8988T (cell line): Measurements from ENCODE around the gene CDC27.
"Not testable (repeated sequence)": the region's sequence is repeated elsewhere in the genome, so short reads cannot be mapped to it uniquely, and the experiment has no call there.

Experiments used
- DNase-seq: peaks from one replicate; pipeline ENCODE4 v3.0.0; 2011

The CDC27 gene

GRCh38 chr17:47192554-47192953 is 3.5 kb upstream of the CDC27 start:
- DNase-seq: no peak

GRCh38 chr17:47190770-47191169 is 1.7 kb upstream of the CDC27 start:
- no peak for DNase-seq

GRCh38 chr17:47190243-47190642 is 1.1 kb upstream of the CDC27 start:
- DNase-seq: no peak

DNA sequence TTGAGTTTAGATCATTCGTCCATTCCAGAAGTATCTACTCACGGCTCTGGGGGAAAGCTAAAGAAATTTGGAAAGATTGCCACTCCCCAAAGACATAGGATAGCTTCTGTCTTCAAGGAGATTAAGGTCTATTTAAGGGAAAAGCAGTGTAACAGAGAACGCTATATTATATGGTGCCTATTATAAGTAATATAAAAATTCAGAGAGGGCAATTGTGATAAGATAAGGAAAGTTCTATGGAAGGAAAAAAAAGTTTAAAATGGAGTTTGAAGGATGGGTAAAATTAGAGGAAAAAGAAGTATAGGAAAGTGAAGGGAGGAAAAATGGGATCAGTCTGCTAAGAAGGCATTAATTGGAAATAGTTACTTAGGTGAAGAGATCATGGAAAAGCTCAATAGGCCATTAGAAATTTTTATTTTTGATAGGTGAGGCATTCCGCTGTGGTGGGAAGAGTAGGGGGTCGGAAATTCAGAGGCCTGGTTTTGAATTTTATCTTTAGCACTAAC is 690 bp upstream of the CDC27 start:
- no peak for DNase-seq

- no peak for DNase-seq
Observed at GRCh38 chr17:47188271-47188875, 722 bp downstream of the CDC27 start.

- DNase-seq: no peak
Observed at GRCh38 chr17:47184681-47185080, 4.4 kb downstream of the CDC27 start.

DNA sequence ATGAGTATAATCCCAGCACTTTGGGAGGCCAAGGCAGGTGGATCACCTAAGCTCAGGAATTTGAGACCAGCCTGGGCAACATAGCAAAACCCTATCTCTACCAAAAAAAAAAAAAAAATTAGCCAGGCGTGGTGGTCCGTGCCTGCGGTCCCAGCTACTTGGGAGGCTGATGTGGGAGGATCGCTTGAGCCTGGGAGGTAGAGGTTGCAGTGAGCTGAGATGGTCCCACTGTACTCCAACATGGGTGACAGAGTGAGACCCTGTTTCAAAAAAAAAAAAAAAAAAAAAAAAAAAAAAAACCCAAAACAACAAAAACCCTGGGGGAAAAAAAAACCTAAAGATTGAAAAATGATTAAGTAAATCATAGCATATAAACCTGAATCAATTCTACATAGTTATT is 8.1 kb downstream of the CDC27 start:
- not testable (repeated sequence) for DNase-seq

- DNase-seq: no peak
Observed at GRCh38 chr17:47180337-47180736, 8.8 kb downstream of the CDC27 start.

DNA sequence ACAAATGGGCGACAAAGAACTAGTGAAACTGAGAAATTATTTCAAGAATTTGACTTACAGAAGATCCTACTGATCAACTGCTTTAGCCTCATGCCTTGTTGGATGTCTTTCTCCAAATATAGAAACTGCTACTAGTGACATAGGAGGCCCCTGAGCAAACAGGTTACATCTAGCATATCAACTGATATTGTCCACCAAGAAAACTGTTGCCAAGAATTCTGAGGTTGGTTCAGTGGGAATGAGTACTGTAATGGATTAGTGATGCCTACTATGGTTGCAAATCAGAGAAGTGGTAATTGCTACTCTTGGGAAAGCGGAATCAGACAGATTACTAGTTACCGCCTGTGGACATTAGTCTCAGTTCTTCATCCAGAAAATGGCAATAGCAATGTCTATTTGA is 10.0 kb downstream of the CDC27 start:
- DNase-seq: no peak

DNA sequence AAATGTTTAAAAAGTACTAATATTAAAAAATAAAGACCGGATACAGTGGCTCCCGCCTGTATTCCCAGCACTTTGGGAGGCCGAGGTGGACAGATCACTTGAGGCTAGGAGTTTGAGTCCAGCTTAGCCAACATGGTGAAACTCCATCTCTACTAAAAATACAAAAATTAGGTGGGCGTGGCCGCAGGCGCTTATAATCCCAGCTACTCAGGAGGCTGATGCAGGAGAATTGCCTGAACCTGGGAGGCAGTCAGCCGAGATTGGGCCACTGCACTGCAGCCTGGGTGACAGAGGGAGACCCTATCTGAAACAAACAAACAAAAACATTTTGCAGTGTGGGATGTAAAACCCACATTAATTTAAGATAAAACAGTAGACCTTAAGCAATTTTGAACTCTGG is 11.8 kb downstream of the CDC27 start:
- DNase-seq: no peak

DNA sequence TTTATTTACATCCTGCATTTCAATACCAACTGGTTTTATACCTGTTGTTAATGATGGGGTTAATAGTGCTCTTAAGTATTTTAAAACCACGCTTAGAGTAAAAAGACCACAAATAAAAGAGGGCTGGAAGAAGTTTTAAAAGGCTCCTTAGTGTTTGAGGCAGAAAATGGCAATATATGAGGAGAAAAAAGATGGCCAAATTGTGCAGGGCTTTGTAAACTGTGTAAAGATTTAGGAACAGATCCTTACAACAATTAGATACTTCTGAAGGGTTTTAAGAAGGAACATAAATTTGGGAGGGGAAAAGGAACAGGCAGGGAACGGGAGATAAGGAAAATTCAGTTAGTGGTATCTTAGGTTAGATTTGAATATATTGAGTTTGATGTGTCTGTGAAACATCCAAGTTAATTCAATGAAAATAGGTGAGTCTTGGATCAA is 12.7 kb downstream of the CDC27 start:
- no peak for DNase-seq

- not testable (repeated sequence) for DNase-seq
Observed at GRCh38 chr17:47174823-47175222, 14.3 kb downstream of the CDC27 start.

- no peak for DNase-seq
Observed at GRCh38 chr17:47172696-47173565, 16.2 kb downstream of the CDC27 start.

- DNase-seq: no peak
Observed at GRCh38 chr17:47170710-47171109, 18.4 kb downstream of the CDC27 start.

DNA sequence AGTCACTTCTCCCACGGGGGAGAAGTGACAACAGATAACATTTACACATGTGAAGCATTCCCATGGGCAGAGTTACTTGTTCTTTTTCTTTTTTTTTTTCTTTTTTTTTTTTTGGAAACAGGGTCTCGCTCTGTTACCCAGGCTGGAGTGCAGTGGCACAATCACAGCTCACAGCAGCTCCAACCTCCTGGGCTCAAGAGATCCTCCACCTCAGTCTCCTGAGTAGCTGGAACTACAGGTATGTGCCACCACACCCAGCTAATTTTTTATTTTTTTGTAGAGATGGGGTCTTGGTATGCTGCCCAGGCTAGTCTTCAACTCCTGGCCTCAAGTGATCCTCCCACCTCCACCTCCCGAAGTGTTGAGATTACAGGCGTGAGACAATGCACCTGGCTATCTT is 20.2 kb downstream of the CDC27 start:
- DNase-seq: not testable (repeated sequence)

DNA sequence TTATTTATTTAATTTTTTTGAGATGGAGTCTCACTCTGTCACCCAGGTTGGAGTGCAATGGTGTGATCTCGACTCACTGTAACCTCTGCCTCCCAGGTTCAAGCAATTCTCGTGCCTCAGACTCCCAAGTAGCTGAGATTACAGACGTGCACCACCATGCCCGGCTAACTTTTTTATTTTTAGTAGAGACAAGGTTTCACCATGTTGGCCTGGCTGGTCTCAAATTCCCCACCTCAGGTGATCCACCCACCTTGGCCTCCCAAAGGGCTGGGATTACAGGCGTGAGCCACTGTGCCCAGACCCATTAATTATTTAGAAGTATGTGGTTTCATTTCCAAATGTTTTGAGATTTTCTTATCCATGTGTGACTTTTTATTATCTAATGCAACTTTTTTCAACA is 22.2 kb downstream of the CDC27 start:
- DNase-seq: not testable (repeated sequence)

DNA sequence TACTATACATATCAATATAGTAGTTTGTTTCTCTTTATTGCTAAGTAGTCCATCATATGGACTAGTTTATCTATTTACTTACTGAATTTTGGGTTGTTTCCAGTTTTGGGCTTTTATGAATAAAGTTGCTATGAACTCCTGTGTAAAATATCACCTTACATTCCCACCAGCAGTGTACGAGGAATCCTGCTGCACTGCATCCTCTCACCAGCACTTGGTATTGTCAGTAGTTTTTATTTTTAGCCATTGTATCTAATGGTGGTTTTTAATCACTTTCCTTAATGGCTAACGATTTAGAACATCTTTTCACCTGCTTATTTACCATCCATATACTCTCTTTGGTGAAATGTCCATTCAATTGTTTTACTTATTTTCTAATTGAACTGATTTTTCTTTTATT is 24.0 kb downstream of the CDC27 start:
- no peak for DNase-seq

DNA sequence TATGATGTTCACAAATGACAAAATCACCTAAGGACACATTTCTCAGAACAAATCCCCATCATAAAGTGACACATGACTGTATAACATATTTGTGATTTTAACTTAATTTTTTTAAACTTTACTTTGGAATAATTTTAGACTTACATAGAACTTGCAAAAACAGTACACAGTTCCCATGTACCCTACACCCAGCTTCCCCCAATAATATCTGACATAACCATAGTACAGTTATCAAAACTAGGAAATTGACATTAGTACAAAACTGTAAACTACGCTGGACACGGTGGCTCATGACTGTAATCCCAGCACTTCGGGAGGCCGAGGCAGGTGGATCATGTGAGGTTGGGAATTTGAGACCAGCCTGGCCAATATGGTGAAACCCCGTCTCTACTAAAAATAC is 24.8 kb downstream of the CDC27 start:
- no peak for DNase-seq

DNA sequence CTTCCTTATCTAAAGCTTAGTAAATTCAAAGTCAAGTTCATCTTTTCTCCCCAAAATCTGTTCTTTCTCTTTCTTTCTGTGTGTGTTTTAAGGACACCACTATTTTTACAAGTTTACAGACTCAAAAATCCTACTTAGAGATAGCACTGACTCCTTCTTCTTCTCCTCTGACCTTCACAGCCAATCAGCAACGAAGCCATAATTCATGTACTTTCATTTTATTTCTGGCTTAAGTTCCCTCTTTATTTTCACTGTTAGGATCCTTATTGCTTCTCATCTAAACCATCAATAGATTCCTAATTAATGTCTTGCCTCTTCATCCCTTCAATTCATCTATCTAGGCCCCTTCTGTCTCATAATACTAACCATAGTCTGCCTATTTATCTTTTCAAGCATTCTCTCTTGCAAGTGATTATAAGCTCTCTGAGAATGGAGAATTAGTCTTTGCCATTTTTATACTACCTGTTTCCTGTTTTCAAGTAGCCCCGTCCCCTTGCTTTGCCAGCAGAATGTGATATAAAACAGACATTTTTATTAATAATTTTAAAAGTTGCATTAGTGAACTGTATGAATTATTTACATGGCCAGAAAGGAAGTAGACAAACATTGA is 27.0 kb downstream of the CDC27 start:
- no peak for DNase-seq

GRCh38 chr17:47159315-47159714 is 29.8 kb downstream of the CDC27 start:
- DNase-seq: no peak

DNA sequence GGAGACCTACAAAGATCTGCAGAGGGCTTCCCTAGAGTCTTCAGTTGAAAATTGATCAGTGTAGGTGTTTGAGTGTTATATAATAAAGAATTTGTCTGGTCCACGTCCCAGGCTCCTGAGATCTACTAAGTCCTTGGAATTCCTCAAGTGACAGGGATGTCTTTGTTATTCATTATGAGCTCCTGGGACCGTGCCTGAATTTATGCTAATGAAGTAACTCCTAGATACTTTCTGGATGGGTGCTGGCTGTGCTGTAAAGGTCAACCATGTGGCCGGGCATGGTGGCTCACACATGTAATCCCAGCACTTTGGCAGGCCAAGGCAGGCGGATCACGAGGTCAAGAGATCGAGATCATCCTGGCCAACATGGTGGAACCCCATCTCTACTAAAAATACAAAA is 43.7 kb downstream of the CDC27 start:
- DNase-seq: no peak

DNA sequence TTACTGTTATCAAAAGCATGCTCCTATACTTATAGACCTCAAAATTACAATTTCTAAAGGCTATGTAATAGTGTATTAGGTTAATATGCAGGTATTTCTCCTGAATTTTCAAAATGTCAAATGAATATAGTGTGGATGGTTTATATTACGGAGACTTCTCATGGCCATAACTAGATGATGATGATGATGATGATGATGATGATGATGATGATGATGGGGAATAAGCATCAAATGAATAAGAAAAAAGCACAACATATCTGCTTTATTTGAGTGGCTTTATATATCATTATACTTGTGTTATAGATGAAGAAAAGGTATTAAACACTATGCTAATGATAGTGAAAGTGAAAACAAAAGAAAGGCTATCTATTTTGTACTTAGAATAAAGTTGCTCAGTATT is 53.9 kb downstream of the CDC27 start:
- DNase-seq: no peak

GRCh38 chr17:47134354-47134753 is 54.7 kb downstream of the CDC27 start:
- not testable (repeated sequence) for DNase-seq

- no peak for DNase-seq
Observed at GRCh38 chr17:47131761-47132160, 57.3 kb downstream of the CDC27 start.
